Sigmoid colon (tissue), 4 donors: ENCODE results near the gene KIF24.

Source experiments
- EP300 ChIP-seq, 4 donors: sonication (generic); formaldehyde crosslinking; IDR thresholded peaks; one replicate each; pipeline ENCODE4 v1.6.1; 2017; ENCODE audit warnings: antibody characterized with exemption in 4 of 4
- POLR2A ChIP-seq, 2 donors: fragments of 450-650 bp; IDR thresholded peaks; one replicate each; pipeline ENCODE4 v1.6.1; 2016; ENCODE audit warnings: antibody characterized with exemption in 2 of 2, mild to moderate bottlenecking in 2 of 2, moderate library complexity in 2 of 2
- POLR2AphosphoS5 ChIP-seq, 4 donors: sonication (generic); formaldehyde crosslinking; IDR thresholded peaks; one replicate each; pipeline ENCODE4 v1.6.1; 2017; ENCODE audit warnings: antibody characterized with exemption in 4 of 4
- TF ChIP-seq, protein P1 (sequence below), 4 experiments: fragments of 450-650 bp in 3 of 4; fragments of 200-600 bp in 1 of 4; IDR thresholded peaks; one replicate each; pipeline ENCODE4 v1.5.1; 2016 to 2019; ENCODE audit warnings: antibody characterized with exemption in 4 of 4, mild to moderate bottlenecking in 3 of 4, moderate library complexity in 2 of 4

GRCh38 chr9:34328987-34329832 lies at the start of gene KIF24, which contains the start of gene NUDT2:
- peak; percentile 78 to 89 for TF ChIP-seq POLR2A (IDR thresholded peaks at IDR 0.05)
- TF ChIP-seq, protein P1, sequence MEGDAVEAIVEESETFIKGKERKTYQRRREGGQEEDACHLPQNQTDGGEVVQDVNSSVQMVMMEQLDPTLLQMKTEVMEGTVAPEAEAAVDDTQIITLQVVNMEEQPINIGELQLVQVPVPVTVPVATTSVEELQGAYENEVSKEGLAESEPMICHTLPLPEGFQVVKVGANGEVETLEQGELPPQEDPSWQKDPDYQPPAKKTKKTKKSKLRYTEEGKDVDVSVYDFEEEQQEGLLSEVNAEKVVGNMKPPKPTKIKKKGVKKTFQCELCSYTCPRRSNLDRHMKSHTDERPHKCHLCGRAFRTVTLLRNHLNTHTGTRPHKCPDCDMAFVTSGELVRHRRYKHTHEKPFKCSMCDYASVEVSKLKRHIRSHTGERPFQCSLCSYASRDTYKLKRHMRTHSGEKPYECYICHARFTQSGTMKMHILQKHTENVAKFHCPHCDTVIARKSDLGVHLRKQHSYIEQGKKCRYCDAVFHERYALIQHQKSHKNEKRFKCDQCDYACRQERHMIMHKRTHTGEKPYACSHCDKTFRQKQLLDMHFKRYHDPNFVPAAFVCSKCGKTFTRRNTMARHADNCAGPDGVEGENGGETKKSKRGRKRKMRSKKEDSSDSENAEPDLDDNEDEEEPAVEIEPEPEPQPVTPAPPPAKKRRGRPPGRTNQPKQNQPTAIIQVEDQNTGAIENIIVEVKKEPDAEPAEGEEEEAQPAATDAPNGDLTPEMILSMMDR (IDR thresholded peaks at IDR 0.05): no peak
- TF ChIP-seq POLR2AphosphoS5 (IDR thresholded peaks at IDR 0.05): peak; percentile 86 to 95 (median 93)
- TF ChIP-seq EP300 (IDR thresholded peaks at IDR 0.05): no peak
